ENCODE data around the gene AHRR.

Gene AHRR

DNA sequence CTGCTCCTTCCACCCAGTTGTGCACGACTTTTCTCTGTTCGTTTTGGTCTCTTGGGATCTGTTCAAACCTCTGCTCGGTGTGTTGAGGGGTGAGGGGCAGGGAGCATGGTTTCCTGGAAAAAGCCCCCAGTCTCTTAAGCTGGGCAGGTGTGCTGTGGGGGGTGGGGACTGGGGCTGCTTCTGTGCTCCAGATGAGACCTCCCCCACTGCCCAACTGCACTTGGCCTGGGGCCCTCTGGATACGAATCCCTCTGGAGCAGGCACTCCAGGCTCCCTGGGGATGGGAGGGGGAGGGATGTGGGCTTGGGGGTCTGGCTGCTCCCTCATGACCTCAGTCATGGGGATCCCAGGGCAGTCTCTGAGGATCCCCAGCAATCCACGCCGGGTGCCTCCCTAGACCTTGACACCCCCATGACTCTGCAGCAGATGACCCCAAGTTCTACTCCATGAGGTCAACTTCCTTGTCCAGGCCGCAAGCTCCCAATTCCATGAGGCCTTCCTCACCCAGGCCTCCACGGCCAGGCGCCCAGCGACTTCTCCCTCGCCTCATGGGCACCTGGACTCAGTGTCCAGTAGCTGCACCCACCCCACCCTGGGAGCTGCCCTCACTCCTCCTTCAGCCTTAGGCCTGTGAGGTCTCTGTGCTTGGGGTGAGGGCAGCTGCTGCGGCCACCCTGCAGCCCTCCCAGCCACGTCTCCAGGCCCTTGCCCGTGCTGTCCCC lies 5.9 kb upstream of the AHRR start:
- no peak for DNase-seq (ENCODE audit: low read depth)
- in situ Hi-C loops (cut with HindIII; ENCODE audit: low sequenced_read_pairs) = no loop called here
- no peak overlapping the region for H3K4me3 ChIP-seq (ENCODE audit: low read depth, low read length)
- TF ChIP-seq, protein P1, sequence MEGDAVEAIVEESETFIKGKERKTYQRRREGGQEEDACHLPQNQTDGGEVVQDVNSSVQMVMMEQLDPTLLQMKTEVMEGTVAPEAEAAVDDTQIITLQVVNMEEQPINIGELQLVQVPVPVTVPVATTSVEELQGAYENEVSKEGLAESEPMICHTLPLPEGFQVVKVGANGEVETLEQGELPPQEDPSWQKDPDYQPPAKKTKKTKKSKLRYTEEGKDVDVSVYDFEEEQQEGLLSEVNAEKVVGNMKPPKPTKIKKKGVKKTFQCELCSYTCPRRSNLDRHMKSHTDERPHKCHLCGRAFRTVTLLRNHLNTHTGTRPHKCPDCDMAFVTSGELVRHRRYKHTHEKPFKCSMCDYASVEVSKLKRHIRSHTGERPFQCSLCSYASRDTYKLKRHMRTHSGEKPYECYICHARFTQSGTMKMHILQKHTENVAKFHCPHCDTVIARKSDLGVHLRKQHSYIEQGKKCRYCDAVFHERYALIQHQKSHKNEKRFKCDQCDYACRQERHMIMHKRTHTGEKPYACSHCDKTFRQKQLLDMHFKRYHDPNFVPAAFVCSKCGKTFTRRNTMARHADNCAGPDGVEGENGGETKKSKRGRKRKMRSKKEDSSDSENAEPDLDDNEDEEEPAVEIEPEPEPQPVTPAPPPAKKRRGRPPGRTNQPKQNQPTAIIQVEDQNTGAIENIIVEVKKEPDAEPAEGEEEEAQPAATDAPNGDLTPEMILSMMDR (IDR thresholded peaks at IDR 0.05; ENCODE audit: low read depth, low read length, missing control alignments) = no peak

DNA sequence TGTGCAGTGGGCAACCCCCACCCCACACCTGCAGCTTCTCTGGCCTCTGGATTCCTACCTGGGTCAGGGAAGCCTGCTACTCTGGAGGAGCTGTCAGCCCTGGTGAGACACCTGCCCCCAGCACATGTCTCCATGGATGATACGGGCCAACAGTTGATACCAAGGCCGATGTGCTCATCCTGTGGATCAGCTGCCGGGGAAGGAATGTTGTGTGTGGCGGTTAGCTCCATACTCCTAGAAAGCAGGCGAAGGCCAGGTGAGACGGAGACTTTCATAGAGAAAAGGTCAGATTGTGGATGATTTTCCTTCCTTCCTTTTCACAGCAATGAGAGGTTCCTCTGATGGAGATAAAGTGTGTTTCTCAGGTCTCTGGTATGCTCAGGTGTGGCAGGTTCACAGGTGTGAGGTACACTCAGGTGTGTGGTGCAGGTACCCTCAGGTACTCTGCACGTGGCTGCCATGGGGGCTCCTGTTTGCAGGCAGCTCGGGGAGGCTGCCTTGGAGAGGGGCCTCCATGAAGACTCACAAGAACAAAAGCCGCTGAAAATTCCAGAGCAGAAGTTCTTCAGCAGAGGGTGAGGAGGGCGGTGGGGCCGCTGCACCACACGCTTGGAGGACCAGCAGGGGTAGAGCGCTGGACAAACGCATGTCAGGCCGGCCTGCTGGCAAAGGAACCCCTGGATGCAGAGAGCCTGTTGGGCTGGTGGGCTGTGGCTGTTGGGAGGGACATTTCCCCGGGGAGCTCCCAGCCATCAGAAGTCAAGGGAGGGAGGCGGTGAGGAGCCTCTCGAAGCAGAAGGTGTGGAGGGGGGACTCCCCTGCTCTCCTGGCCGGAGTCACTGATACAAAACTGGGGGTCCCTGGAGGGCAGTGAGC lies 5.1 kb upstream of the AHRR start:
- no peak for DNase-seq (ENCODE audit: low read depth)
- TF ChIP-seq, protein P1 (IDR thresholded peaks at IDR 0.05; ENCODE audit: low read depth, low read length, missing control alignments) = no peak
- in situ Hi-C loops (cut with HindIII; ENCODE audit: low sequenced_read_pairs) = no loop called here

DNA sequence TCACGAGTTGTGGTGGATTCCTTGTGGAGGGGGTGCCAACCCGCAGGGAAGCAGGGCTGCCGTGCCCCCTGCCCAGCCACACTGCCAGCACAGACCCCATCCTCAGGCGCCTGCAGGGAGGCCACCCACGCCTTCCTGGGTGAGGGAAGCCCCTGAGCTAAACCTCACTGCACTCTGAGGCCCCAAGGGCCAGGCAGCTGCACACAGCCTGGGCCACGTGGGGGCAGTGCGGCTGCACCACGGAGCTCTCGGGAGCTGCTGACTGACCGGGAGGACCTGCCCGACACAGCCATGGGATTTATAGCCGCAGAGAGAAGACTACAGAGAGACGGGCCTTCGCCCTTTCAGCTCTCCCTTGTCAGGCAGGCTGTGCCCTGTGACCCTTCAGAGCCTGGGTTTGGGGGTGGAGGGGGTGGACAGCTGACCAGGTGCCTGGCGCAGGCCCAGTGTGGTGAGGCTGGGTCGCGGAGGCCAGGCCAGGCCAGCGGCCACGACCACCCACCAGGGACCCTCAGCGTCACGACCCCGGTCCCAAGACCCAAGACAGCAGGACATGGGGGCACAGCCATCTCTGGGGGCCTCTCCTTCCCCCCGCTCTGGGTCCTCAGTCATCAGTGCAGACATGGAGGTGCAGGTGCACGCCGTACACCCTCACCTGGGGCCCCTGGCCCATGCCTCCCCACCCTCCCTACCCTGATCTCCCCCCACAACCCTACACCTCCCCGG lies 4.3 kb upstream of the AHRR start:
- peak; percentile 57 for DNase-seq (ENCODE audit: low read depth)

More for the DNA sequence above, 5.1 kb upstream of the AHRR start:
- H3K4me3 ChIP-seq (ENCODE audit: low read depth, low read length) = no peak overlapping the region

DNA sequence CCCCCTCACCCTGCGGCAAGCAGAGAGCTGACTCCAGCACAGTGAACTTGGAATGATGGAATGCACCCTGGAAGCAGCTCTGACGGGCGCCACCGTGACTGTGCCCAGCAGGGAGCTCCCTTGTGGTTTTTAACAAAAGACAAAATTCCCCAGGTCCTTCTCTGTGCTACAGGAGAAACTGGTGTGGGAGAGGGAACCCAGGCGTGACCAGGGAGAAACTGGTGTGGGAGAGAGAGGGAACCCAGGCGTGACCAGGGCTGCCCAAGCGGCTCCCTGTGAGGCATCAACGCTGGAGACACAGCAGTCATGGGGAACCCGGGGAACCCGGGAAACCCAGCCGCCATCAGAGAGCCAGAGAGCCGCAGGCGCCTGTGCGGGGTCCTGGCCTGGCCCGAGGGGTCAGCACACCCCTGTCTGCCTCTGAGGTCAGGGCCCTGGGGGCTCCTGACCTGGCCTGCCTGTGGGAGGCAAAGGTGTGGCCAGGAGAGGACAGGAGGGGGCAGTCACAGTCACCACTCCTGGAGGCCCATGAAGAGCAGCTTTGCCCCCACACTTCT lies 3.1 kb upstream of the AHRR start:
- TF ChIP-seq, protein P1 (IDR thresholded peaks at IDR 0.05; ENCODE audit: low read depth, low read length, missing control alignments) = no peak
- in situ Hi-C loops (cut with HindIII; ENCODE audit: low sequenced_read_pairs) = no loop called here
- peak; percentile 64 for DNase-seq (ENCODE audit: low read depth)
- H3K4me3 ChIP-seq (ENCODE audit: low read depth, low read length) = no peak overlapping the region

More for the DNA sequence above, 4.3 kb upstream of the AHRR start:
- in situ Hi-C loops (cut with HindIII; ENCODE audit: low sequenced_read_pairs) = no loop called here
- TF ChIP-seq, protein P1 (IDR thresholded peaks at IDR 0.05; ENCODE audit: low read depth, low read length, missing control alignments) = peak; percentile 85
- no peak overlapping the region for H3K4me3 ChIP-seq (ENCODE audit: low read depth, low read length)

DNA sequence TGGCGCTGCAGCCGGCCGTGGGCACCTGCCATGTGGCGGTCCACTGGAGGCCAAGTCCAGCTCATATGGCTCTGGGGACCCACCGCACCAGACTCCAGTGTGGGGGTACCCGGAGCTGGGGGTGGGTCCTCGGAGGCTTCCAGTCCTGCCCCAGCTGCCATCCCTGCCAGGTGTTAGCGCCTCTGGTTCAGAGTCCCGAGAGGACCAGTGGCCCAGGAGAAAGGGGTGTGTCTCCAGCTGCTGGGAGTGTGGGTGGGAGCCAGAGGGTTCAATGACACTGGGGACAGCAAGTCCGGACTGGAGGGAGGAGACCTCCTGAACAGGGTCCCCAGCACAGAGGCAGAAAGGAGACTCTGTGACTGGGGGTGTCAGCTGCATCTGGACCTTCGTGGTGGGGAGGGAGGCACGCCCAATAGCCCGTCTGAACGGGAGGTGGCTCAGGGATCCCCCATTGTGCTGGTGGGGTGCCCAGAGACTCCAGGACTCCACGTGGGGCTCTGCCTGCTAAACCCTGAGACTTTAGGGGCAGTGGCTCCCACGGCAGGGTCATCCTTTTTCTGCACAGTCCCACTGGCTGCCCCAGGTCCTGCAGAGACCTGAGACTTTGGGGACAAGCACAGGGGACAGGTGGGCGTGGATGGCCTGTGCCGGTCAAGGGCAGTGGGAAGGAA lies 2.4 kb upstream of the AHRR start:
- no peak for DNase-seq (ENCODE audit: low read depth)
- in situ Hi-C loops (cut with HindIII; ENCODE audit: low sequenced_read_pairs) = no loop called here
- H3K4me3 ChIP-seq (ENCODE audit: low read depth, low read length) = no peak overlapping the region
- TF ChIP-seq, protein P1 (IDR thresholded peaks at IDR 0.05; ENCODE audit: low read depth, low read length, missing control alignments) = no peak
